Measurements from ENCODE around the gene SRL.
"Not testable (repeated sequence)": the region's sequence is repeated elsewhere in the genome, so short reads cannot be mapped to it uniquely, and the experiment has no call there.

The SRL gene

DNA sequence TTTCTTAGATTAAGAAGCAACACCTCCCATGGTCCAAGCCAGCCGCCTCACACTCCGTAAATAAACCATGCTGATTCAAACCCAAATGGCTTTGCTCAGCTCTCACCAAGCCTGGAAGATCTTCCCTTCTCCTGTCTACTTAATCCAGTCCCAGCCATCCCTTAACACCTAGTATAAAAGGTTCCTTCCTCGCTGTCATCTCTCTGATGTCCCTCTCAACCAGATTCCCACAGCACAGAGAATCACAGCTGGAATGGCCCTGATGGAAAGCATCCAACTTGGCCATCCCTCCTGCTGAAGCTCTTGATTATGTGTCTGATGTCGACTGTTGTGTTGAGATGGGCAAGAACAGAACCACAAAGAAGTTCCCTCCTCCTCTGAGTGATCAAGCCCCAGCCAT is 75.1 kb downstream of the SRL start:
- DNase-seq: no peak
- Histone ChIP-seq H3K36me3 (no peaks in the 10 kb centered on the region), H3K9me3 (no peaks in the 10 kb centered on the region), H3K27me3 (no peaks in the 10 kb centered on the region), H3K4me3 (no peak overlapping the region), H3K27ac (no peak overlapping the region), H3K4me1 (no peaks in the 10 kb centered on the region)
- no peak for TF ChIP-seq CTCF (IDR thresholded peaks at IDR 0.05)
- intact Hi-C loops (cut with DNase I; ENCODE audit: low total_unique reads): no loop called here

- no peak for DNase-seq
- Histone ChIP-seq H3K27ac (no peak overlapping the region), H3K4me3 (no peak overlapping the region), H3K36me3 (no peaks in the 10 kb centered on the region), H3K9me3 (no peaks in the 10 kb centered on the region), H3K4me1 (no peaks in the 10 kb centered on the region), H3K27me3 (no peaks in the 10 kb centered on the region)
- intact Hi-C loops (cut with DNase I; ENCODE audit: low total_unique reads): no loop called here
- peak in 1 of 2 experiments; percentile 6 for TF ChIP-seq CTCF (IDR thresholded peaks at IDR 0.05)
These were observed 81.0 kb downstream of the SRL start for GRCh38 chr16:4160658-4161430.

DNA sequence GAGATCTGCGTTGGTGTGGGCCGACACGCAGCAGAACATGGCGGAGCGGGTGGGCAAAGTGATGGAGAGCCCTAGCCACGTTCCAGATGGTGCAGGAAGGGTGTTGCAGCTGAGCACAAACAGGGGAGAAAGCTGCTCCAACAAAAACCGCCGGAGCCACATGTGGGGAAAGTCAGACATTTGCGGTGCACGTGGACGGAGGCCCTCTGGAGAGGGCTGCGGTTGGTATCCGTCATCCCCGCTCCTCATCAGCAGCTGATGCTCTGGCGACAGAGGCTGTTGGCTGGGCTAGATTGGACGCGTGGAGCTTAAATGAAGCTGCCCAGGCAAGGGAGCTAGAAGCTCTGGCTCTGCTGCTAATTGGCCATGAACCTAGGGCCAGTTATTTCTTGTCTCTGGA is 82.2 kb downstream of the SRL start:
- TF ChIP-seq CTCF (IDR thresholded peaks at IDR 0.05): no peak
- no peak for DNase-seq
- Histone ChIP-seq H3K36me3 (no peaks in the 10 kb centered on the region), H3K27ac (no peak overlapping the region), H3K27me3 (no peaks in the 10 kb centered on the region), H3K9me3 (no peaks in the 10 kb centered on the region), H3K4me3 (no peak overlapping the region), H3K4me1 (no peaks in the 10 kb centered on the region)
- intact Hi-C loops (cut with DNase I; ENCODE audit: low total_unique reads): loop anchor here (5.0 kb wide), 1 partner anchor 232 kb away; no protein-coding TSS in a partner anchor

DNA sequence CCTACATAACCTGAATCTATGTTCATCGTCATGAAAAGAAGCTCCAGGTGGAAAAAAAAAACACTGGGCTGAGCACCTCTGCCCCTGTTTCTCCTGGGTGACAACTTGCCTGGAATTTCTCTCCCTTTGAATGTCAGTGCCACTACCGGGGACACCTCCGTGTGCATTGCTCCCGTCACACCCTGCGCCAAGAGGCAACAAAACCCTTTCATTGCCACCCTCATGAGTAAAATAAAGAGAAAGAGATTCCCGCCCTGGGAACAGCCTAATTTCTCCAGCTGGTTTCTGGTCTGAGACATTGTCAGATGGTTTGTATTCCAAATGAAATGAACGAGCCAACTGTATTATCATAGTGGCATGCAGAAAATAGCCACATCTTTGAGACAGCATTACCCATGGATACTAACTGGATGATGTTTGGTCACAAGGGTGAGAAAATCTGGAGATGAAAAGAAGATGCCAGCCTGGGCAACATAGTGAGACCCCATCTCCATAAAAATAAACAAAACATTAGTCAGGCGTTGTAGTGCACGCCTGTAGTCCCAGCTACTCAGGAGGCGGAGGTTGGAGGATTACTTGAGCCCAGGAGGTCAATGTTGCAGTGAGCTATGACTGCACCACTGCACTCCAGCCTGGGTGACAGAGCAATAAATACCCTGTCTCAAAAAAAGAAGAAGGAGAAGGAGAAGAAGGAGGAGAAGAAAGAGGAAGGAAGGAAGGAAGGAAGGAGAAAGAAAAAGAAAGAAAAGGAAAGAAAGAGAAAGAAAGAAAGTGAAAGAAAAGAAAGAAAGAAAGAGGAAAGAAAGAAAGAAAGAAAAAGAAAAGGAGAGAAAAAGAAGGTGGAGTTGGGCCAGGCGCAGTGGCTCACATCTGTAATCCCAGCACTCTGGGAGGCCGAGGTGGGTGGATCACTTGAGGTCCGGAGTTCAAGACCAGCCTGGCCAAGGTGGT is 83.5 kb downstream of the SRL start:
- intact Hi-C loops (cut with DNase I; ENCODE audit: low total_unique reads): loop anchor here (5.0 kb wide), 1 partner anchor 231 kb away; no protein-coding TSS in a partner anchor
- Histone ChIP-seq H3K9me3 (no peaks in the 10 kb centered on the region), H3K27me3 (no peaks in the 10 kb centered on the region), H3K36me3 (no peaks in the 10 kb centered on the region), H3K4me1 (no peaks in the 10 kb centered on the region), H3K4me3 (no peak overlapping the region), H3K27ac (no peak overlapping the region)
- no peak for DNase-seq
- no peak for TF ChIP-seq CTCF (IDR thresholded peaks at IDR 0.05)

GRCh38 chr16:4157376-4157825 is 84.5 kb downstream of the SRL start:
- H3K36me3 ChIP-seq: no peaks in the 10 kb centered on the region
- TF ChIP-seq CTCF (IDR thresholded peaks at IDR 0.05): no peak
- no peaks in the 10 kb centered on the region for H3K27me3 ChIP-seq
- H3K4me1 ChIP-seq: no peaks in the 10 kb centered on the region
- no peak for DNase-seq
- H3K4me3 ChIP-seq: no peak overlapping the region
- intact Hi-C loops (cut with DNase I; ENCODE audit: low total_unique reads): loop anchor here (5.0 kb wide), 1 partner anchor 230 kb away; no protein-coding TSS in a partner anchor
- H3K9me3 ChIP-seq: no peaks in the 10 kb centered on the region
- H3K27ac ChIP-seq: no peak overlapping the region

DNA sequence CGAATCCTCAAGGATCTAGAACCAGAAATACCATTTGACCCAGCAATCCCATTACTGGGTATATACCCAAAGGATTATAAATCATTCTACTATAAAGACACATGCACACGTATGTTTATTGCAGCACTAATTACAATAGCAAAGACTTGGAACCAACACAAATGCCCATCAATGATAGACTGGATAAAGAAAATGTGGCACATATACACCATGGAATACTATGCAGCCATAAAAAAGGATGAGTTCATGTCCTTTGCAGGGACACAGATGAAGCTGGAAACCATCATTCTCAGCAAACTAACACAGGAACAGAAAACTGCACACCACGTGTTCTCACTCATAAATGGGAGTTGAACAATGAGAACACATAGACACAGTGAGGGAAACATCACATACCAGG is 85.4 kb downstream of the SRL start:
- not testable (repeated sequence) for H3K27ac ChIP-seq, H3K36me3 ChIP-seq, H3K4me3 ChIP-seq, H3K27me3 ChIP-seq, H3K4me1 ChIP-seq, H3K9me3 ChIP-seq, DNase-seq
- intact Hi-C loops (cut with DNase I; ENCODE audit: low total_unique reads): loop anchor here (5.0 kb wide), 1 partner anchor 229 kb away; no protein-coding TSS in a partner anchor

- H3K27me3 ChIP-seq; H3K36me3 ChIP-seq; intact Hi-C loops (cut with DNase I; ENCODE audit: low total_unique reads); H3K27ac ChIP-seq; H3K9me3 ChIP-seq; H3K4me1 ChIP-seq; DNase-seq; H3K4me3 ChIP-seq: not testable (repeated sequence)
These were observed 88.5 kb downstream of the SRL start for GRCh38 chr16:4153364-4153763.

Measured in tibial artery (tissue), 4 donors.